ENCODE measurements around the gene IL17F.

The IL17F gene

GRCh38 chr6:52285177-52286068 lies 41.1 kb upstream of the IL17F start:
- no peaks in the 10 kb centered on the region for H3K27me3 Mint-ChIP-seq (ENCODE audit: low read depth)
- H3K27ac Mint-ChIP-seq: no peak overlapping the region
- H3K4me1 Mint-ChIP-seq: peaks cover 18% of the 10 kb centered on the region
- peak overlapping the region in 1 of 3 experiments; percentile 31 for H3K4me3 Mint-ChIP-seq
- no peaks in the 10 kb centered on the region for H3K9me3 Mint-ChIP-seq
- TF ChIP-seq CTCF (IDR thresholded peaks at IDR 0.05; ENCODE audit: unreplicated experiment in 3 of 3): peak in 2 of 3 experiments; percentile 28 to 35
- peaks cover 25% of the 10 kb centered on the region for H3K36me3 Mint-ChIP-seq (ENCODE audit: low read depth)

GRCh38 chr6:52284460-52285176 lies 40.3 kb upstream of the IL17F start, which contains the start of gene MCM3:
MCM3 (minus strand) TSS chr6:52284742; CDS start chr6:52284674, 68 bp downstream.
- peaks cover 32% of the 10 kb centered on the region for H3K36me3 Mint-ChIP-seq (ENCODE audit: low read depth)
- H3K4me3 Mint-ChIP-seq: peak within 1 kb of the TSS in 1 of 3 experiments; percentile 89
- H3K9me3 Mint-ChIP-seq: no peaks in the 10 kb centered on the region
- TF ChIP-seq CTCF (IDR thresholded peaks at IDR 0.05; ENCODE audit: unreplicated experiment in 3 of 3): peak in 1 of 3 experiments; percentile 20
- no peaks in the 10 kb centered on the region for H3K27me3 Mint-ChIP-seq (ENCODE audit: low read depth)
- peak within 1 kb of the TSS in 2 of 3 experiments; percentile 18 to 65 for H3K27ac Mint-ChIP-seq
- peaks cover 18% of the 10 kb centered on the region for H3K4me1 Mint-ChIP-seq

GRCh38 chr6:52284131-52284459 lies 39.8 kb upstream of the IL17F start:
- H3K9me3 Mint-ChIP-seq: no peaks in the 10 kb centered on the region
- H3K36me3 Mint-ChIP-seq (ENCODE audit: low read depth): peaks cover 37% of the 10 kb centered on the region
- H3K27ac Mint-ChIP-seq: peak overlapping the region in 1 of 3 experiments; percentile 65
- H3K4me1 Mint-ChIP-seq: peaks cover 18% of the 10 kb centered on the region
- H3K4me3 Mint-ChIP-seq: no peak overlapping the region
- no peaks in the 10 kb centered on the region for H3K27me3 Mint-ChIP-seq (ENCODE audit: low read depth)
- no peak for TF ChIP-seq CTCF (IDR thresholded peaks at IDR 0.05; ENCODE audit: unreplicated experiment in 3 of 3)

- H3K27me3 Mint-ChIP-seq (ENCODE audit: low read depth): no peaks in the 10 kb centered on the region
These were observed 38.8 kb upstream of the IL17F start for GRCh38 chr6:52283111-52283510.

GRCh38 chr6:52276130-52276529 lies 31.8 kb upstream of the IL17F start:
- no peak overlapping the region for H3K4me3 Mint-ChIP-seq
- no peaks in the 10 kb centered on the region for H3K27me3 Mint-ChIP-seq (ENCODE audit: low read depth)
- H3K27ac Mint-ChIP-seq: peak overlapping the region; percentile 73 to 77 (median 76)
- peaks cover 88% of the 10 kb centered on the region for H3K36me3 Mint-ChIP-seq (ENCODE audit: low read depth)
- no peak for TF ChIP-seq CTCF (IDR thresholded peaks at IDR 0.05; ENCODE audit: unreplicated experiment in 3 of 3)
- H3K9me3 Mint-ChIP-seq: no peaks in the 10 kb centered on the region
- no peaks in the 10 kb centered on the region for H3K4me1 Mint-ChIP-seq

More at GRCh38 chr6:52283111-52283510, 38.8 kb upstream of the IL17F start:
- Mint-ChIP-seq H3K9me3 (no peaks in the 10 kb centered on the region), H3K4me3 (peak overlapping the region in 1 of 3 experiments; percentile 89), H3K4me1 (peaks cover 18% of the 10 kb centered on the region), H3K36me3 (ENCODE audit: low read depth) (peaks cover 47% of the 10 kb centered on the region), H3K27ac (peak overlapping the region in 1 of 3 experiments; percentile 18)
- no peak for TF ChIP-seq CTCF (IDR thresholded peaks at IDR 0.05; ENCODE audit: unreplicated experiment in 3 of 3)
